OCI-LY7 (cell line): ENCODE data around the gene SUV39H1. TPM values are rescaled to one million over a fixed set of nuclear protein-coding genes. Genes with fewer than 3 reads are reported as not detected.
"Not testable (repeated sequence)": the region's sequence is repeated elsewhere in the genome, so short reads cannot be mapped to it uniquely, and the experiment has no call there.

ENCODE experiments used
- BruUV-seq: library from RNA; stranded (reverse); fragments of 400-500 nt; replicated peaks from 2 replicates; lab custom pipeline; 2021; lab: Mats Ljungman, UMichigan
- CTCF ChIA-PET: fragments of 300-600 bp; sonication (Branson Sonifier 250); formaldehyde crosslinking; loops from one replicate; lab custom pipeline; 2022; ENCODE audit warnings: antibody characterized with exemption; ENCODE audit not compliant: unreplicated experiment; lab: Charles Lee
- POLR2A ChIA-PET: fragments of 300-600 bp; sonication (Branson Sonifier 250); formaldehyde crosslinking; loops from one replicate; lab custom pipeline; 2022; ENCODE audit warnings: antibody characterized with exemption; lab: Charles Lee
- DNase-seq: peaks from one replicate; pipeline ENCODE4 v3.0.0-alpha.2; 2015; ENCODE audit warnings: low spot score
- H2AFZ ChIP-seq: fragments of 200-600 bp; sonication (generic), shearing (Covaris generic); 2 replicates; pipeline ENCODE4 v1.6.1; 2014; ENCODE audit warnings: mild to moderate bottlenecking, antibody characterized with exemption, low read length, moderate library complexity
- H3K27ac ChIP-seq: fragments of 200-600 bp; sonication (generic); 2 replicates; pipeline ENCODE4 v1.5.1; 2014; ENCODE audit warnings: mixed run types, low read depth, mild to moderate bottlenecking, moderate library complexity, low read length, inconsistent platforms; ENCODE audit not compliant: poor library complexity, severe bottlenecking
- H3K36me3 ChIP-seq: fragments of 200-600 bp; sonication (generic); 2 replicates; pipeline ENCODE4 v1.6.1; 2014; ENCODE audit warnings: mild to moderate bottlenecking, antibody characterized with exemption, low read length, moderate library complexity, mixed read lengths; ENCODE audit not compliant: insufficient read depth
- H3K4me1 ChIP-seq: fragments of 200-600 bp; sonication (generic); 2 replicates; pipeline ENCODE4 v1.5.1; 2014; ENCODE audit warnings: mild to moderate bottlenecking, low read length; ENCODE audit not compliant: insufficient read depth, poor library complexity, severe bottlenecking
- H3K4me2 ChIP-seq: fragments of 200-600 bp; sonication (generic); 2 replicates; pipeline ENCODE4 v1.6.1; 2014; ENCODE audit warnings: mild to moderate bottlenecking, low read length
- H3K4me3 ChIP-seq: fragments of 200-600 bp; sonication (generic); 2 replicates; pipeline ENCODE4 v1.5.1; 2014; ENCODE audit warnings: mild to moderate bottlenecking, low read depth, low read length; ENCODE audit not compliant: poor library complexity, severe bottlenecking
- H3K79me2 ChIP-seq: fragments of 200-600 bp; sonication (generic); 2 replicates; pipeline ENCODE4 v1.6.1; 2016; ENCODE audit warnings: low read depth, mild to moderate bottlenecking, low read length, moderate library complexity, mixed read lengths; ENCODE audit not compliant: insufficient read depth
- H3K9me2 ChIP-seq: fragments of 200-600 bp; sonication (generic); 2 replicates; pipeline ENCODE4 v1.6.1; 2016; ENCODE audit warnings: mild to moderate bottlenecking, low read length, mixed read lengths; ENCODE audit not compliant: insufficient read depth
- H3K9me3 ChIP-seq: fragments of 200-600 bp; sonication (generic); 2 replicates; pipeline ENCODE4 v1.6.1; 2014; ENCODE audit warnings: mild to moderate bottlenecking, mixed run types, low read length, mixed read lengths
- H4K20me1 ChIP-seq: fragments of 200-600 bp; sonication (generic); 2 replicates; pipeline ENCODE4 v1.6.1; 2014; ENCODE audit warnings: mild to moderate bottlenecking, antibody characterized with exemption, low read length, moderate library complexity, mixed read lengths; ENCODE audit not compliant: insufficient read depth
- CTCF ChIP-seq: fragments of 200-600 bp; sonication (generic); conservative IDR thresholded peaks from 2 replicates; pipeline ENCODE4 v1.5.1; 2014; ENCODE audit warnings: mild to moderate bottlenecking, antibody characterized with exemption, low read length, moderate library complexity, mixed read lengths
- EZH2phosphoT487 ChIP-seq: fragments of 200-600 bp; sonication (generic); IDR thresholded peaks from 2 replicates; pipeline ENCODE4 v1.6.1; 2018; ENCODE audit warnings: low read depth, borderline replicate concordance, mild to moderate bottlenecking, mixed run types, antibody characterized with exemption, low read length, moderate library complexity, mixed read lengths
- intact Hi-C: fragments of 100-400 bp; cut with micrococcal nuclease; formaldehyde crosslinking; loops from one replicate; pipeline ENCODE4 v1.10.0; 2022; ENCODE audit not compliant: unreplicated experiment
- total RNA-seq, 2 experiments: library from RNA; depleted of rRNA in 1 of 2; stranded (reverse); fragments of >200 nt in 1 of 2; shearing (Covaris generic) in 1 of 2; gene quantifications; 2 replicates each; pipeline ENCODE4 v1.2.3, GENCODE V29; 2014 to 2022

SUV39H1 gene
- total RNA-seq, 2 experiments from 2014 or later: 27.0 to 34.2 TPM

GRCh38 chrX:48677516-48677915 is 19.0 kb upstream of the SUV39H1 start:
- BruUV-seq: no TSS peak

GRCh38 chrX:48680467-48680866 is 16.1 kb upstream of the SUV39H1 start:
- H3K4me2 ChIP-seq, H4K20me1 ChIP-seq, POLR2A ChIA-PET, CTCF ChIA-PET, H3K4me3 ChIP-seq, H3K36me3 ChIP-seq, H2AFZ ChIP-seq, intact Hi-C loops, BruUV-seq, H3K9me3 ChIP-seq, H3K9me2 ChIP-seq: not testable (repeated sequence)
- H3K27ac ChIP-seq: peak overlapping the region; percentile 22
- H3K79me2 ChIP-seq: peaks cover 25% of the 10 kb centered on the region
- H3K4me1 ChIP-seq: peaks cover 43% of the 10 kb centered on the region
- peak; percentile 13 for DNase-seq

More at GRCh38 chrX:48677516-48677915, 19.0 kb upstream of the SUV39H1 start:
- peak overlapping the region; percentile 89 for H3K4me2 ChIP-seq
- H3K4me1 ChIP-seq: peaks cover 28% of the 10 kb centered on the region
- peak overlapping the region; percentile 99 for H3K4me3 ChIP-seq
- H3K9me3 ChIP-seq: no peaks in the 10 kb centered on the region
- DNase-seq: no peak
- no peaks in the 10 kb centered on the region; the same call in 1 of the 2 replicates for H3K36me3 ChIP-seq
- POLR2A ChIA-PET: interaction anchor here (0.8 kb wide), 1 partner anchor 8 kb away, joined by 3 read pairs; no protein-coding TSS in a partner anchor
- H4K20me1 ChIP-seq: no peaks in the 10 kb centered on the region
- peaks cover 6% of the 10 kb centered on the region; the same call in 1 of the 2 replicates for H3K79me2 ChIP-seq
- CTCF ChIA-PET: no interaction called here
- H2AFZ ChIP-seq: no peak overlapping the region
- H3K9me2 ChIP-seq: no peaks in the 10 kb centered on the region
- TF ChIP-seq EZH2phosphoT487 (no peak), CTCF (no peak)
- H3K27ac ChIP-seq: peak overlapping the region; percentile 79
- intact Hi-C loops: loop anchor here (2.0 to 5.0 kb wide), 2 partner anchors 123 to 260 kb away; no protein-coding TSS in a partner anchor

GRCh38 chrX:48680925-48681324 is 15.6 kb upstream of the SUV39H1 start:
- POLR2A ChIA-PET: interaction anchor here (0.5 kb wide), 1 partner anchor 337 kb away, joined by 3 read pairs; no protein-coding TSS in a partner anchor
- H4K20me1 ChIP-seq, H3K27ac ChIP-seq, H3K36me3 ChIP-seq, CTCF ChIA-PET, DNase-seq, H3K4me3 ChIP-seq, H3K4me2 ChIP-seq, BruUV-seq, H3K9me2 ChIP-seq, intact Hi-C loops, H3K9me3 ChIP-seq, H2AFZ ChIP-seq: not testable (repeated sequence)
- Histone ChIP-seq H3K79me2 (peaks cover 21% of the 10 kb centered on the region), H3K4me1 (peaks cover 43% of the 10 kb centered on the region)
